ENCODE measurements around the gene CLPSL1.

Gene CLPSL1

DNA sequence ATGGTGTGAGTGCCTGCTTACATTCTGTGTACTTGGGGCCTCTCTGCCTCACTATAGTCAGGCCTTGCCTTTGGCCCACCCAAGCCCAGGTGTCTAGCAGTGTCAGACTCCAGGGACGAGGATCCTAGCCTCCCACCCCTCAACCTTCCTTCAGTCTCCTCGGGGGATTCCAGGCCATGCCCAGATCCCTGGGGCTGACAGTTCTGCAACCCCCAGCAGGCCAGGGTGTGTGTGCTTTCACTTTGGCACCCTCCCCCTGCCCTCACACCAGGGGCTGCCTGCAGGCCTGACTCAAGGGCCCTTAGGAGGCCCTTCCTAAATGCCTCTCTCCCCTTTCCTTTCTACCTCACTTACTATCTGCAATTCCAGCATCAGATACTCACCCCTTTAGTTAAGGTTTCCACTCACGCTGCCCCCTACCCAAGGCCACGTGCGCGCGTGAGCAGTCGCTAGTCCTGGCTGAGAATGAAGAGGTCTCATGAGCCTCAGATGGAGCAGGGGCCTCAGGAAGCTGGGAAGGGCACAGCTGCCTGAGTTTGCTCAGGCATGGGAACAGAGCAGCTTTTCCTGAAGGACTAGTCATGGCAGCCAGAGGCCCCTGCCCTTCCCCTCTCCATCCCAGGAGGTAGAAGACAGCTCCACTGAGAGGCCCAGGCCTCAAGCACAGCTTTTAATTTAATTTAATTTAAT is 17.2 kb downstream of the CLPSL1 start:
- no peak for DNase-seq

DNA sequence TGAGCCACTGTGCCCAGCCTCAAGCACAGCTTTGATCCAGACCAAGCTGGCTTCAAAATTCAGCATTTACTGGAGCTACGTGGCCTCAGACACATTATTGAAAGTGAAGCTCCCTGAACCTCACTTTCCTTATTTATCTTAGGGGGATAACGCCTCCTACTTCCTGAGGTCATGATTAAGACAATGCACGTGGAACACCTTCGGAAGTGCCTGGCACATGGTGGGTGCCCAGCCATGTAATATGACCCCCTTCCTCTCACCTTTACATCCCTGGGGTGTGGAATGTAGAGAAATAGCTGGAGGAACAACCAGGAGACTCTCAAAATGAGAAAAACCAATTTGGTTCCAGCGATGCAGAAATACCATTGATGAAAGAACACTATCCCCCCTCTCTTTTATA is 17.9 kb downstream of the CLPSL1 start:
- no peak for DNase-seq

DNA sequence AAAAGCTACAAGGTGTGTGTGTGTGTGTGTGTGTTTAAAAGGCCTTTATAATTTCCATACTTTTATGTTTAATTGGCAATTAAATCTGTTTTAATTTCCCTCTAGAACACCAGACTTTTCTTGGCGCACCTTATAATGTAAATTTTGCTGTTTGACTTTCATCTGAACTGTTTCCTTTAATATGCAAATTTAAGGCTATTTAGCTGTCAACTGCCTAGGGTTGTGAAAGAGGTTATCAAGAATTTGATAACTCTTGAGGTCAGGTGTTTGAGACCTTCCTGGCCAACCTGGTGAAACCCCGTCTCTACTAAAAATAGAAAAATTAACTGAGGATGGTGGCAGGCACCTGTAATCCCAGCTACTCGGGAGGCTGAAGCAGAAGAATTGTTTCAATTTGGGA is 20.3 kb downstream of the CLPSL1 start:
- no peak for DNase-seq

DNA sequence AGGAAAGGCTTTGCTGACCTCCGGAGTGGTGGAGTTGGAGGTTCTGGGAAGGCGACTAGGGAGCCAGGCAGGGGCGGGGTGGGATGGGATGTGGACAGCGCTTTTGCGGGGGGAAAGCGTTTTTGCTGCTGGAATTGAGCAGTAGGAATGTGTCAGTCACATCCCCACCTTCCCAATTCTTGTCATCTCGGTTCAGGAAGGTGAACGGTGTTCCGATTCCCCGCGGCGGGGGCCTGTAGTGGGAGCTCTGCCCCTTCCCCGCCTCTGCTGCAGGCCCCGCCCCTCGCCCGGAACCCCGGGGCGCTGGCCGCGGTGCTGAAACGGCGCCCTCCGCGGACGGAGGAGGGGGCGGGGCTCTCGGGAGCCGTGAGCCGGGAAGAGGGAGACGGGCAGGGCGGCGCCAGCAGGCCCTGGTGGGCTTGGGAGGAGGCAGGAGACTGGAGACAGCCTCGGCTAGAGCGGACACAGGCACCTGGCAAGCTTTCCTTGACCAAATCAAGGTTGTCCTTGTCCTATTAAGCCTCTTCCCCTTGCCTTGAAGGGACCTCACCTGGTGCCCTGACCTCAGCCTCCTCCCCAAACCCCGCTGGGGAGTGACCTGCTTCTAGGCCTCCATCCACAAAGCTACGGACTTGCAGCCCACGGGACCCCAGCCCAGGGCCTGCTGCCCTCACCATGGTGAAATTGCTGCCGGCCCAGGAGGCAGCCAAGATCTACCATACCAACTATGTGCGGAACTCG is 24.3 kb downstream of the CLPSL1 start, which contains the start of gene LHFPL5:
Gene LHFPL5, plus strand, starts transcription at position 357 of the 741 bp plus-strand sequence. Its CDS starts 319 bp downstream, at position 676.
- DNase-seq = peak; percentile 46

DNA sequence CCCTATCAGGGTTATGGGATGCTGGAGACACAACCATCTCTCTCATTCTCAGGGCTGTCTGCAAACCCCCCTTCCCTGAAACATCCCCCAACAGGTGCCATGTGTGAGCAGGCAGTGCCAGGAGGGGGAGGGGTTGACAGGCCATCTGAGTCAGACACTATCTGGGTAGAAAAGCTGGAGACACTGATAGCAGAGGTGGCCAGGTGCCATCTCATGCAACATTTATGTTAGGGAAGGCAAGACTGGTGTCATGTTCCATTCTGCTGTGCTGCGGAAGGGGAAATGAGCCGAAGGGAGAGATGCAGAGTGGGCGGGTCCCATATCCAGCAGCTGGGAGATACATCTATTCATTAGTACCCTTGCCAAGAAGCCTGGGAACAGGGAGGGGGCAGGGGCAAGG is 27.9 kb downstream of the CLPSL1 start:
- no peak for DNase-seq

DNA sequence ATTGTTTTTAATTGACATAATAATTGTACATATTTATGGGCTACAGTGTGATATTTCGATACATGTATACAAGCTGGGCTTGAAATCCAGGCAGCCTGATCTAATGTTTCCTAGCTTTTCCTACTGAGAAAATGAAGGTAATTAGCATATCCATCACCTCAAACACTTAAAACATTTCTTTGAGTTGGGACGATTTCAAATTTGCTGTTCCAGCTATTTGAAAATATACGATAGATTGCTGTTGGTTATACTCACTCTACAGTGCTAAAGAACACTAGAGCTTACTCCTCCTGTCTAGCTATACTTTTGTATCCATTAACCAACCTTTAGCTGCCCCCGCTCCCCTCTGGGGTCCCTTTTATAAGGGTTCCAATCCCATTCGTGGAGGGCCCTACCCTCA is 29.0 kb downstream of the CLPSL1 start:
- DNase-seq = no peak

DNA sequence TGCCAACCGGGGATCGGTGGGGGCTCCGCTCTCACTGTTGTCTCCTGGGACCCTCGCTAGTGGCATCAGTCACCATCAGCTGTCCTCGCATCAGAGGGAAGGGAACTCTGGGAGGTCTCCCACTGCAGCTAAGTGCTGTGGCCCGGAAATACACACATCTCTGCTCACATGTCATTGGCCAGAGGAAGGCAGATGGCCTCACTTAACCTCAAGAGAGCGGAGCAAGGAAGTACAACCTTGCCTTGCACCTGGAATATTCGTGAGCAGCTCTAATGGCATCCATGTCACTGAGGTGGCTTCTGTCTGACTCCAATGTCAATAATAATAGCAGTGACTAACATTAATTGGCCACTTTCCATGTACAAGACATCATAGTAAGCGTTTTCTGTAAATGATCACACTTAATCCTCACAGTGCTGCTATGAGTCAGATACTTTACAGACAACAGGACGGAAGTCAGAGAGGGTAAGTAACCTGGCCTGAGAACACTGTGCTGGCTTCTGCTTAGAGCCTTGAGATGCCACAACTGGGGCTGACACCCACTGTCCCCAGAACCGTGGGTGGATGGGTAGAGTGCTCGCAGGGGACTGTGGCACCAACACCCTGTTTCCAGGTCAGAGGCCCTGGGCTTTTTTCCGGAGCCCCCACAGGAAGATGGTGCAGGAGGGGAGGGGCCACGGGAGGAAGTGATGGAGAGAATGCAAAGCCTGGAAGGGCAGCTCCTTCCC is 30.3 kb downstream of the CLPSL1 start:
- DNase-seq = no peak

DNA sequence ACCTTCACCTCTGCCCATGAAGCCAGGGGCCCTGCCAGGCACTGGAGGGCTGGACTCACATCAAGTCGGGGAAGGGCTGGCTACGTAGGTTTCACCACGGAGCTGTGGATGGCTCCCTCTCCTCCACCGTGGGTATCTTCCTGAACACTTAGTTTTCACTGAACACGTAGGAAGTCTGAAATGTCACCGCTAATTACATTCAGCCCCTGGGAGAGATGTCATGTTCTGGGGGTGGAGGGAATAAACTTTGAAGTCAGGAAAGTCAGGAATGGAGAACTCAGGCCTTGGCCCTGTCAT is 30.8 kb downstream of the CLPSL1 start:
- no peak for DNase-seq

DNA sequence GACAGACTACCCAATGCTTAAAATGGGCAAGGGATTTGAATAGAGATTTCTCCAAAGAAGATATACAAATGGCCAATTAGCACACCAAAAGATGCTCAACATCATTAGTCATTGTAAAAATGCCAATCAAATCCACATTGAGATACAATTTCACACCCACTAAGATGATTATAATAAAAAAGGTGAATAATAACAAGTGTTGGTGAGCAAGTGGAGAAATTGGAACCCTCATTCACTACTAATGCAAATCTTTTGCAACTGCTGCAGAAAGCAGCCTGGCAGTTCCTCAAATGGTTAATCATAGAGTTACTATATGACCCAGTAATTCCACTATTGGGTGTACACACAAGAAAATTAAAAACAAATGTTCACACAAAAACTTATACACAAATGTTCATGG is 36.7 kb downstream of the CLPSL1 start:
- no peak for DNase-seq

DNA sequence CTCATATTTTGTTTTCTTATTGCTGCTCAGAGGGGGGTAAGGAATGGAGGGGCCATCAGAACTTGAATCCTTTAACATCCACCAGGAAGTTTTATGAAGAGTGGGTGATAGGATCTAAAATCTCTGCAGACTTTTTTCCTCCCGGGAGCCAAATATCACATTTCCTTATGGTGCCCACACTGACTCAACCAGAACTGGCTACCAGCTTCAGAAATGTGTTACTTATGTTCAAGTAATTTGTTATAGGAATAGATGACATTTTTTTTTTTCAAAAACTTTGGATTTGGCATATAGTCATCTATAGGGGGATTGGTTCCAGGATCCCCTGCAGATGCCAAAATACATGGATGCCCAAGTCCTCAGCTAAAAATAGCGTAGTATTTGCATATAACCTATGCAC is 42.8 kb downstream of the CLPSL1 start:
- DNase-seq = no peak

DNA sequence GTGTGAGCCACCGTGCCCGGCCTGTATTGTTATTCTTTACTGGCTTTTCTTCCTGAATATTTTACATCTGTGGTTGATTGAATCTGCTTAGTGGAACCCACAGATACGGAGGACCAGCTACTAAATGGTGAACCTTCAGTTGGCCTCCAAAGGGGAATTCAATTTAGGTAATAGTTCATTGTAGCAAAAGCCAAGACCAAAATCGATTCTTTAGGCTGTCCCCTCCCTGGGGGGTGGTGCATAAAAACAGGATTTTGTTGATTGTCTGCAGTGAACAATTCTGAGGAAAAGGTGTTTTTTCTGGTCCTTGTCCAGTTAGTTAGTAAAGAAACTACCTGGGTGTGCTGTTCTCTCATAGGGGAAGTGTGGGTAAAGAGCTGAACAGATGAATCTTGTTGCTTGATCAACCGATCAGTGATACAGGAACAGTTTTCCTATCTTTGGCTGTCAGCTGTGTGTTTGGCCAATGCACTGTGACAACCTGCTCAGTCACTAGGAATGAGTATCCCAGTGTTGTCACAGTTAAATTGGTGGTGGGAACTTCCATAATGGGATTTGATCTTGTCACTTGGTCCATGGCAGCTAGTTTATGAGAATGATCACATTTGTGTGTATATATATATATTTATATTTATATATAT is 43.9 kb downstream of the CLPSL1 start:
- no peak for DNase-seq

DNA sequence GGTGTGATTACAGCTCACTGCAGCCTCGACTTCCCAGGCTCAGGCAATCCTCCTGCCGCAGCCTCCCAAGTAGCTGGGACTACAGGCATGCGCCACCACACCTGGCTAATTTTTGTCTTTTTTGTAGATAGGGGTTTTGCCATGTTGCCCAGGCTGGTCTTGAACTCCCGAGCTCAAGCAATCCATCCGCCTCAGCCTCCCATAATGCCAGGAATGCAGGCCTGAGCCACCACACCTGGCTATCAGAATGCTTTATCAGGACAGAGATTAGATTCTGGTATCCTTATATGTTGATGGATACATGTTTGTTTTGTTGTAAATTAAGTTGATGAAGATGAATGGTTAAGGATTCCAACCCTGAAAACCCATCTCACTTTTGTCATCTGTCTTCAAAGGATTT is 48.5 kb downstream of the CLPSL1 start:
- DNase-seq = no peak

DNA sequence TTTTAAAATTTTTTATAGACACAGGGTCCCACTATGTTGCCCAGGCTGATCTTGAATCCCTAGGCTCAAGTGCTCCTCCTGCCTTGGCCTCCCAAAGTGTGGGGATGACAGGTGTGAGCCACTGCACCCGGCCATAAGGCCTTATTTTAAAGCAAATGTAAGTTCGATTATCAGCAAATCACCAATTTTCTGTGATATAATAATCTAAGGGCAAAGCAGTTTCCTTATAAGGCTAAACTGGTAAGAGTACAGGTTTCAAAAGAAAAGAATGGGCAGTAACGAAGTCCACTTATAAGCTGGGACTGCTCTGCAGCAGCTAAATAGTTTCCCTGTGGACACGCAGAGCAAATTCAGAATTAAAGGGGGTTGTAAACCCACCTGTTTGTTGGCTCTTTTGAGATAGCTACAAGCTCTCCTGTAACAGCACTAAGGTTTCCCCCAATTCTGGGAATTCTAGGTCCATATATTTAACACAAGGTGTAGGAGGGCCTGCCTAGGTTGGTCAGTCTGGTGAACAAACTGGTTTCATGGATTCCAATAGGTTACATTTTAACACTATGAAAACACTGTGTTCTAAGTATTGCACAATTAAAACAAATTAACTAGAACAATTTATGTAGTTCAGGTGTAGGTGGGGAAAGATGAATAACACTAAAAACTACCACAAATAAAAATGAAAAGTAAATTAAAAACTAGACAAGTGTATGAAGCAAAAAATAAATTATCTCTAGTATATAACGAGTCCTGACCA is 50.6 kb downstream of the CLPSL1 start:
- no peak for DNase-seq

DNA sequence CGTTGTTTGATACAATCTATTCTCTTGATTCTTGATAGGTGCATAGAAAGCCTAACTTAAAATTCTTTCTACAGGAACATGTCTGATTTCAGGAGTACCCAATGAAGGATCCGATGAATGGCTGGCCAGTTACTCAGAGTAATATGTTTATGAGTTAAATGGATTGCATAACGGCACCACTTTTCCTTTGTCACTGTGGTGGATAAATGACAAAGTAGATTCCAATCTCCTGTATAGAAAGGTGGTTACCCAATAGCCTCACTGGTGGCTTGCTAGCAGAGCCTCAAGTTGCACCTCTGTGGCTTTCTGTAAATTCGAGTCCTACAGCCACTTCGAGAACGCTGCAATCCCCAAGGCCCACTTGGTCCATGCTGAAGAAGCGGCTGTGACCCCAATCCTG is 52.7 kb downstream of the CLPSL1 start:
- DNase-seq = no peak

All from stimulated activated CD4-positive, alpha-beta T cell treated with anti-CD3 and anti-CD28 coated beads, Interleukin-12 subunit alpha, Interleukin-12 subunit beta, amount 100 ng/mL, for 4 hours (primary cell).